Neural crest cell (in vitro differentiated cells): ENCODE results near the gene DAGLB. TPM values are rescaled to one million over a fixed set of nuclear protein-coding genes. Genes with fewer than 3 reads are reported as not detected.
A peak's percentile ranks its signal among the peaks of the same experiment; 100 is the strongest.

Source experiments
- DNase-seq: peaks from one replicate; pipeline ENCODE4 v3.0.0; 2021; ENCODE audit warnings: low read depth, mixed read lengths, low spot score
- H3K27ac Mint-ChIP-seq: one replicate; pipeline ENCODE4 v1.8.0; 2021; ENCODE audit warnings: mild to moderate bottlenecking, mixed read lengths; ENCODE audit not compliant: unreplicated experiment
- H3K27me3 Mint-ChIP-seq: 2 replicates; pipeline ENCODE4 v1.8.0; 2021; ENCODE audit warnings: low read depth, mild to moderate bottlenecking, mixed read lengths
- H3K36me3 Mint-ChIP-seq: 2 replicates; pipeline ENCODE4 v1.8.0; 2021; ENCODE audit warnings: low read depth, mild to moderate bottlenecking, mixed read lengths
- H3K4me1 Mint-ChIP-seq: 2 replicates; pipeline ENCODE4 v1.8.0; 2021; ENCODE audit warnings: mixed read lengths
- H3K4me3 Mint-ChIP-seq: one replicate; pipeline ENCODE4 v1.8.0; 2021; ENCODE audit warnings: mild to moderate bottlenecking, mixed read lengths
- H3K9me3 Mint-ChIP-seq: 2 replicates; pipeline ENCODE4 v1.8.0; 2021; ENCODE audit warnings: mixed read lengths
- CTCF ChIP-seq: fragments of 200-600 bp; sonication (generic); conservative IDR thresholded peaks from 2 replicates; pipeline ENCODE4 v1.5.0; 2021; ENCODE audit warnings: antibody characterized with exemption, mild to moderate bottlenecking
- total RNA-seq: library from RNA; stranded (reverse); gene quantifications from 2 replicates; pipeline ENCODE4 v1.2.1, GENCODE V29; 2021

Gene DAGLB
- total RNA-seq, 1 donor from 2014 or later = 33.0 TPM

GRCh38 chr7:6423942-6424701, 23.6 kb downstream of the DAGLB start:
- no peaks in the 10 kb centered on the region for H3K9me3 Mint-ChIP-seq
- TF ChIP-seq CTCF = no peak
- H3K27ac Mint-ChIP-seq = no peak overlapping the region
- no peaks in the 10 kb centered on the region for H3K27me3 Mint-ChIP-seq
- no peak for DNase-seq
- no peaks in the 10 kb centered on the region for H3K4me1 Mint-ChIP-seq
- H3K4me3 Mint-ChIP-seq = no peak overlapping the region
- H3K36me3 Mint-ChIP-seq = peaks cover 8% of the 10 kb centered on the region

GRCh38 chr7:6422926-6423632, 24.7 kb downstream of the DAGLB start:
- H3K27ac Mint-ChIP-seq = peak overlapping the region; percentile 70
- no peaks in the 10 kb centered on the region for H3K4me1 Mint-ChIP-seq
- H3K9me3 Mint-ChIP-seq = no peaks in the 10 kb centered on the region
- H3K36me3 Mint-ChIP-seq = peaks cover 8% of the 10 kb centered on the region
- no peaks in the 10 kb centered on the region for H3K27me3 Mint-ChIP-seq
- no peak overlapping the region for H3K4me3 Mint-ChIP-seq
- no peak for DNase-seq
- no peak for TF ChIP-seq CTCF

- peaks cover 8% of the 10 kb centered on the region for H3K36me3 Mint-ChIP-seq
- no peak for TF ChIP-seq CTCF
- no peak overlapping the region for H3K4me3 Mint-ChIP-seq
- no peaks in the 10 kb centered on the region for H3K27me3 Mint-ChIP-seq
- H3K9me3 Mint-ChIP-seq = no peaks in the 10 kb centered on the region
- no peak overlapping the region for H3K27ac Mint-ChIP-seq
- DNase-seq = no peak
- no peaks in the 10 kb centered on the region for H3K4me1 Mint-ChIP-seq
Observed at GRCh38 chr7:6422095-6422494, 25.7 kb downstream of the DAGLB start.

- Mint-ChIP-seq H3K27me3 (no peaks in the 10 kb centered on the region), H3K4me3 (no peak overlapping the region), H3K36me3 (peaks cover 17% of the 10 kb centered on the region), H3K9me3 (no peaks in the 10 kb centered on the region), H3K27ac (no peak overlapping the region), H3K4me1 (no peaks in the 10 kb centered on the region)
- DNase-seq = no peak
- TF ChIP-seq CTCF = no peak
Observed at GRCh38 chr7:6420680-6421079, 27.1 kb downstream of the DAGLB start.

- no peak for TF ChIP-seq CTCF
- Mint-ChIP-seq H3K4me1 (no peaks in the 10 kb centered on the region), H3K27me3 (no peaks in the 10 kb centered on the region), H3K27ac (no peak overlapping the region), H3K9me3 (no peaks in the 10 kb centered on the region), H3K4me3 (no peak overlapping the region), H3K36me3 (peaks cover 24% of the 10 kb centered on the region)
- DNase-seq = no peak
Observed at GRCh38 chr7:6419310-6419773, 28.4 kb downstream of the DAGLB start.
